ENCODE data around the gene NIT1.
A peak's percentile ranks its signal among the peaks of the same experiment; 100 is the strongest.
"Not testable (repeated sequence)": the region's sequence is repeated elsewhere in the genome, so short reads cannot be mapped to it uniquely, and the experiment has no call there.

Gene NIT1

DNA sequence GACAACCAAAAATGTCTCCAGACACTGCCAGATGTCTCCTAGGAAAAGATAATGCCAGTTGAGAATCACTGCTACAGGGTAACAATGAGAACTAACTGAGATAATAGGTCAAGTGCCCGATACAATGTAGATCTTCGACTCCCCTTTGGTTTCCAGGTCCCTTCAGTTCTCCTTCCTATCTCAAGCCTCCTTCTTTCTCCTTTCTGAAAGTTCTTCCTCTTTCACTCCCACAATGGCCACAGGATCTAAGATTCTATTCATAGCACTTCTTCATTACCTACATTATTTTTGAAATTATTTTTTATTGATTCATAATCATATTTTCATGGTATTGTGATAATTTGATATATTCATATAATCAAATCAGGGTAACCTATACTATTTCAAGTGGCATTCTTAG lies 6.4 kb upstream of the NIT1 start:
- DNase-seq (ENCODE audit: low read depth, low spot score): no peak

DNA sequence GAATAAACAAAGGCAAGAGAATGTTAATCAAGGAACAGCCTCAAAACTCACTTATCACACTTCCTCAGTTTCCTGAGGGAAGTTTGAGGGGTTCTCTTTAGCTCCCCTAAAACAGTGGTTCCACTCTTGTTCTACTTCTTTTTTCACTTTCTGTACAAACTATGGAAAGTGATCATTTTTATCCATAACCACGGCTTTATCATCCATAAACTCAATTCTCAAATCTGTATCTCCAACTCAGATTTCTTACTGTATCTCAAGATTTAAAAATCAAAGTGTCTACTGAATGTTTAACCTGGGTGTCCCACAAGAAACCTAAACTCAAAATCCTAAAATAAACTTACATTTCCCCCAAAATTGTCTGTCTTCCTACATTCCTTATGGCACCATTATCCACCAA lies 4.0 kb upstream of the NIT1 start:
- DNase-seq (ENCODE audit: low read depth, low spot score): no peak

DNA sequence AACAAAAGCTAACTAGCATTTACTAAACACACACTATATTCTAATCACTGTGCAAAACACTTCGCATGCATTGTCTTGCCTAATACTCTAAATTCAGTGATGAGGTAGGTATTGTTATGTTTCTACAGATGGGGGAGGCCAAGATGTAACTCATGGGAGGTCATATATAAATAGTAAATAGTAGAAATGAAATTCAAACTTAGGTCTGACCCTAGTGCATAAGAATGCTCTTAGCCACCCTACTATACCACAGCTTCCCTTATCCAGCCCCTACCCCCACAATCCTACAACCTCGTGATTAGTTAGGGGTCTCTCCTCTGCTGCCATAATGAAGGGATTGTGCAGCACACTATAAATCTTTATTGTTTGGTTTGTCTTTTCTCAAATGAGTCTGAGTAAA lies 3.3 kb upstream of the NIT1 start:
- no peak for DNase-seq (ENCODE audit: low read depth, low spot score)

DNA sequence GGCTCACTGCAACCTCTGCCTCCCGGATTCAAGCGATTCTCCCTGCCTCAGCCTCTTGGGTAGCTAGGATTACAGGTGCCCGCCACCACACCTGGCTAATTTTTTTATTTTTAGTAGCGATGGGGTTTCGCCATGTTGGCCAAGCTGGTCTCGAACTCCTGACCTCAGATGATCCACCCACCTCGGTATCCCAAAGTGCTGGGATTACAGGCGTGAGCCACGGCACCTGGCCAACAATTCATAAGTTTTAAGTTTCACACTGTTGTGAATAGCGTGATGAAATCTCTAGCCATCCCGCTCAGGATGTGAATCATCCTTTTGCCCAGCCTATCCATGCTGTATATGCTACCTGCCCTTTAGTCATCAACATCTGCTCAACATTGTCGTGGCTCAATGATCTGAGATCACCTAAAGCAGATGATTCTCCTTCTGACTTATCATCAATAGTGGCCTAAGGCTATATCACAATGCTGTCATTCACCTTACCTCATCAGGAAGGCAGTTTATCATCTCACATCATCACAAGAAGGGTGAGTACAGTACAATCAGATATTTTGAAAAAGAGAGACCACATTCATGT lies 2.7 kb upstream of the NIT1 start:
- DNase-seq (ENCODE audit: low read depth, low spot score): peak; percentile 51

DNA sequence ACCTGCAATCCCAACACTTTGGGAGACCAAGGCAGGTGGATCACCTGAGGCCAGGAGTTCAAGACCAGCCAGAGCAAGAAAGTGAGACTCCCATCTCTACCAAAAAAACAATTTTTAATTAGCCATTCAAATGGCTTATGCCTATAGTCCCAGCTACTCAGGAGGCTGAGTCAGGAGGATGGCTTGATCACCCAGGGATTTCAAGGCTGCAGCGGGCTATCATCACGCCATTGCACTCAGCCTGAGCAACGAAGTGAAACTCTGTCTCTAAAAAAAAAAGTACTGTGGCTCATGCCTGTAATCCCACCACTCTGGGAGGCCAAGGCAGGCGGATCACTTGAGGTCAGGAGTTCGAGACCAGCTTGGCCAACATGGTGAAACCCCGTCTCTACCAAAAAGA lies 1.9 kb upstream of the NIT1 start:
- not testable (repeated sequence) for DNase-seq (ENCODE audit: low read depth, low spot score)

DNA sequence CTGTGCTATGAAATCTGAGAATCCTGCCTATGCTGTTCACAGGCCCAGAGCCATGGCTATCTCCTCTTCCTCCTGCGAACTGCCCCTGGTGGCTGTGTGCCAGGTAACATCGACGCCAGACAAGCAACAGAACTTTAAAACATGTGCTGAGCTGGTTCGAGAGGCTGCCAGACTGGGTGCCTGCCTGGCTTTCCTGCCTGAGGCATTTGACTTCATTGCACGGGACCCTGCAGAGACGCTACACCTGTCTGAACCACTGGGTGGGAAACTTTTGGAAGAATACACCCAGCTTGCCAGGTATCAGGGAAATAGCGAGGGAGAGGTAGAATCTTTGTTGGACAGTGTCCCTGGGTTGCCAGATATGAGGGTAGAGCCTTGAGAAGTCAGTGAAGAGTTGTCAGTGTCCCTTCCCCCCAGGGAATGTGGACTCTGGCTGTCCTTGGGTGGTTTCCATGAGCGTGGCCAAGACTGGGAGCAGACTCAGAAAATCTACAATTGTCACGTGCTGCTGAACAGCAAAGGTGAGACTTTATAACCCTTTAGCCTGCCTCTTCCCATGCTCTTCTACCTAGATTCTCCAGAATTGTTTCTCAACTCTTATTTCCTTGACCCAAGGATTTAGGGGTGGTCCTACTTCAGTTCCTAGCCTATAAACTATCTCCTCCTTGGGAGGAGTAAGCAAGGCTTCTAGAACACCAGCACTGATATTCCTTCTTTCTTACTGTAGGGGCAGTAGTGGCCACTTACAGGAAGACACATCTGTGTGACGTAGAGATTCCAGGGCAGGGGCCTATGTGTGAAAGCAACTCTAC lies 1.4 kb downstream of the NIT1 start:
- DNase-seq (ENCODE audit: low read depth, low spot score): peak; percentile 62

DNA sequence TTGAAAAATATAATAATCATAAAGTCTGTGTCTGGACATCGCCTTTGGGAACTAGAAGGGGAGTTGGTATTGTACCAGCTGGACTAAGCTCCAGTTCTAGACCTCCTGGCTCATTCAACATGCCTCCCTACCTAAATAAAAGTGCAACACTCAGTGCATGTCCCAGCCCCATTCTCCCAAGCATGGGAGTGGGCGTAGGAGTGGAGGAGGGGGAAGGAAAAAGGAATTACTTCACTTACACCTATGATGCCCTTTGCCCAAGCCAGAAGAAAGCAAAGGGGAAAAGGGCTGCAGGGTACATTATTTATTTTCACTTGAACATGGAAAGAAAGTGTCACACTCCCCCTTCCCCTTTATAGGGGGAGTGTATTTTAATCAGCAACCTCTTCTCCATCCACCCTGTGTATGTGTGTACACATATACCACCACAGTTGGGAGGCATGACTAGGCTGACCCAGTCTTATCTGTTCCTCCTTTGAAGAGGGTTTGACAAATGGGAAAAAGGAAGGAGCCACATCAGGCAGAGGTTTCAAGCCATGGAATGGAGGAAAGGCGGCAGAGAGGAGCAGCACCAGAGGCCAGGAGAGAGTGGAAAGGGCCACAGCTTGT lies 3.2 kb downstream of the NIT1 start:
- DNase-seq (ENCODE audit: low read depth, low spot score): no peak

DNA sequence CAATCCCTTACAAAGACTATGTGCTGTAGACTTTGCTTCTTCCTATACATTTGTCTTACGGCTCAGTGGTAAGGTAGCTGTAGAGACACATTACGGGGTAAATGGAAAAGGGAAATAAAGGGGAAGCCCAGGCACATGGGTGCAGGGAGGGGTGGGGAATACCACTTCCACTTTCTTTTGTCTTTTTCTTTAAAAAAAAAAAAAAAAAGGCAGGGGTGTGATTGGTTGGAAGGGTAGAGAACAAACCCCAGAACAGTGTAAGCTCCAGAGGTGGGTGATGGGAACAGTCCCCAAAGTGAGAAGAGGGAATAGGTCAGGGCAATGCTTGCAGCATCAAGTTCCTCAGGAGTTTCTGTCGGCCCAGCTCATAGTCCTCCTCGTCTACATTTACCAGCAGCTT lies 3.9 kb downstream of the NIT1 start:
- no peak for DNase-seq (ENCODE audit: low read depth, low spot score)

DNA sequence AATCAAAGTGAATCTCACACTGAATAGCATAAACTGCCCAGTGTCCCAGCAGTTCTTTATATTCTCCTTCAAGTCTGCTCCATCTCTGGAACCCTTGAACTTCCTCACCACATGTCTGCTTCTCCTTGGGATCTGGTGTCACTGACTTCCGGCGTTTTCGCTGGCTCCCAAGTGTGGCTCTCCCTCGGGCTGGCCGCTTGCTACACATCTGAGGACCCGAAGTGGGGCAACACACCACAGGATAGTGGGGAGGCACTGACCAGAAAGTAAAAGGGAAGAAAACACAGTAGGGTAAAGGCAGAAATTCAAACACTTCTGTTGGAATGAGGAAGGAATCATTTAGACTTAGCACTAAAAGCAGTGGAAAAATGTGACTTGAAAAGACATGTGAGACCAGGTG lies 5.1 kb downstream of the NIT1 start:
- no peak for DNase-seq (ENCODE audit: low read depth, low spot score)

DNA sequence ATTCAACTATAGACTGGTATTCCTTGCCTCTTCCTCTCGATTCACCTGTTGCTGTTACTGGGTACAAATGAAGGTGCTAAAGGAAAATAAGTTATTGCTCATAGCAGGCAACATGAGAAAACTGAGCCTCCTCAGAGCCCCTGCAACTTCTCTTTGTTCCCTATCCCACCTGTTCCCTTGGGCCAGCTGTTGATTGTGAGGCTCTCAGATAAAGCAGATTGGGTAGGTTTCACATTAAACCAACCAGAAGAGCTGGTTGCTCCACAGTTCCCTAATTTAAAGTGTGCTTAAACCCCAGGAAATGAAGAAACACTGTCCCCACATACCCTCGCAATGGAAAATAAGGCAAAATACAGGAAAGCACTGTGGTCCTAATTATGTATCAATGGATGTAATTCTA lies 9.7 kb downstream of the NIT1 start:
- no peak for DNase-seq (ENCODE audit: low read depth, low spot score)

DNA sequence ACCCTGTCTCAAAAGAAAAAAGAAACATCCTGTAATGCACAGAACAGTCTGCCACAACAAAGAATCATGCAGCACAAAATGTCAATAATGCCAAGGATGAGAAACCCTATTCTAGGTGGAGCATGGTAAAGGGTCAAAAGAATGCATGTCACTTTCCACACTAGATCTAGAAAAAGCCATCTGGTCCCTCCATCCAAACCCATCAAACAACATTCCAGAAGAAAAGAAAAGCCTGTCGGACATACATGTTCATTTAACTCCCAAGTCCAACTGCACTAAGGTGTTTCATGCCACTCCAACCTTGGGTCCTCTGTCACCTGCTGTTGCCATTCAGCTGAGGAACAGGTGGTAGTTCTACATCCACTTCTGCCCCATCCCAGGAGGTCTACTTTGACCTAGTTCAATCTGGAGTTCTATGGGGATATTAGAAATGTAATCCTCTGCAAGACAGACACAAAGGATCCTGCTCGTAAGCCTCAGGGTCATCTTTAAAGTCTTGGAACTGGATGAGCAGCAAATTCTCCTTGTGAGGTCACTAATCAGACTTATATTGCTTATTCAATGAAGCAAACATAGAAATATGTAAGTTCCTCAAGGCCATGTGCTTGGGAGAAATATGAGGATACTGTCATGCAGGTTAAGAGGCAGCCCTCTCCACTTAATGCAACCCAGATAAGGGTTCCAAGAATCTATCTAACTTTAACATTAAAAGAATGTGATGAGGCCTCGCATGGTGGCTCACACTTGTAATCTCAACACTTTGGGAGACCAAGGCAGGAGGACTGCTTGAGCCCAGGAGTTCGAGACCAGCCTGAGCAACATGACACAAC lies 10.9 kb downstream of the NIT1 start:
- no peak for DNase-seq (ENCODE audit: low read depth, low spot score)

DNA sequence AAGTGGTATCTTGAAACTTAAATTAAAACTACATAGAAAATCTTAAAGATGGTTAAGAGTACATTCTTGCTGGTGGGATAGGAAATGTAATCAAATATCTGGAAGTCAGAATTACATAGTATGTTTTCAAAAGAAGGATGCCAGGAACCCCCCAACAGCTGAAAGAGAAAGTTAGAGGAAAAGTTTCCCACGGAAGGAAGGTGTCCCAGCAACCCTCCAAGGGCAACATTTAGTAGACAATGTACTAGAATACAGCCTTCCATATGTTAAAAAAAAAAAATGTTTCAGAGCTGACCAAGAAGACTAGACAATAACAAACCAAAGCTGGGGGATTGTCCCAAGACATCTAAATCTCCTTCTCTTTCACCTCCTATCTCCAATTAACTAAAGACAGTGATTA lies 12.4 kb downstream of the NIT1 start:
- DNase-seq (ENCODE audit: low read depth, low spot score): no peak

DNA sequence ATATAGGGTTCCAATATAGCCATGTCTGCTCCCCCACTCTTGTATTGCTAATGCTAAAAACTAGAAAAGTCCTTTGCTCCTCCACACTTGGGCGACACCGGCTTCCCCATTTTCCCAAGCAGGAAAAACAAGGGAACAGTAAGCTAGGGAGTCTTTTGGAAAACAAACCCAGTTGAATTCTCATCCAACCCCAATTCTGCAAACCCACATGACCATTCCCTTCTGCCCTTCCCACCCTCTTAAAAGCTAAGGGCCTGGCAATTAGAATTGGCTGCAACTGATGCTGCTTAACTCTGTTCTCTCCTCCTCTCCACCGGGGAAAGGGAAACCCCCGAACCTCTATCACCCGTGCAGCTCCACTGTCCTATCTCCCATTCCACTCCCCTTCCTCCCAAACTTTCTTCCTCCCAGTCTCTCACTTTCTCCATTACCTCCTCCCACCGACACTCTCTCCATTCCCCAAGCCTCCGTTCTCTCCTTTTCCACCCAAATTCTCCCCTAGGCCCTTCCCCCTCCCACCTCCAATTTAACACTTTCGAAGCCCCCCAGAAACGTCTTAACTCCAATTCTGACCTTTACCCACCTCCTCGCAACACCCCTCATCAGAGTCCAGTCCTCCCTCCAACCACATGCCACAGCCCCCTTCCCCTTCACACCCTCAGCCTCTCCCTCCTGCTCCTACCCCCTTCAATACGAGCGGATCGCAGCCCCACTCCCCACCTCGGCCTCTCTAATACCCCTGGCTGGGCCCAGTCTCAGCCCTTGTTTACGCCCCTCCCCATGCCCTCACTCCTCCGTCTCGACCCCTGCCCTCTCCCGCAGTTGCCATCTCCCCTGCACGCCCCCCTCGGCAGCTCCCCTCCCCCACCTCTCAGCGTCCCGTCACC lies 13.9 kb downstream of the NIT1 start:
- DNase-seq (ENCODE audit: low read depth, low spot score): no peak

DNA sequence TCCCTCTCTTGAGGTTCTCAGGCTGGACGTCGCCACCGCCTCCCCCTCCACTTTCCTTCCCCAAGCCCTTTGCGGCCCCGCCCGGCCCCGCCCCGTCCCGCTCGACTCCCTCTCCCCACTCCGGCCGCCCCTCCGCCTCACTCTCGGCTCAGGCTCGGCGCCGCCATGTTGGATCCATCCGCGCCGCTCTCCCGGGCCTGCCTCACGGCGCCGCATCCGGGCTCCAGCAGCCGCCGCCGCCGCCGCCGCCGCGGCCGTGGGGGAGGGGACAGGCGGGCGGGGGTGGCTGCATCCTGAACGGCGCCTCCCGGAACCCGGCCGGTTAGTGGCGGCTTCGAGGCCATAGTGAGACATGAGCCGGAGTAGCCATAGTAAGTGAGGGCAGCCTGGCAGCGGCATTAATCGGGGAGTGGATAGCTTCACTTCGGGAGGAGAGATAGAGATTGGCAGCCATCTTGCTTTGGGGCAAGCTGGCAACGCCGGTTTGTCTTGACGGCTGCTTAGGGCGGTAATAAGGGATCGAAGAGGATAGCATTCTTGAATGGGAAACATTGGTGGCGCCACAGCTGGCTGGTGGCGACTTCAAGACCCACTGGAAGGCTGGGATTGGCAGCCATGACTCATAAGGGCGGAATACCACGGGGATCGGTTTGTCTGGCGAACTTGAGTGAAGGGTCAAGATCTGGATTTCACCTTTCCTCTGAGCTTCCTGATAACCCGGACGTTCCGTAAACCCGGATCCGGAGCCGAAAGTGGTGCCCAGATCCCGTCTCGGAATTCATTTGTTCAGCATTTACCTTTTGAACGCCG lies 14.7 kb downstream of the NIT1 start, which contains the start of gene DEDD:
Gene DEDD, minus strand, starts transcription at position 258 of the 810 bp plus-strand sequence. CDS start 8,205 bp downstream, outside the sequence.
- DNase-seq (ENCODE audit: low read depth, low spot score): peak; percentile 98

DNA sequence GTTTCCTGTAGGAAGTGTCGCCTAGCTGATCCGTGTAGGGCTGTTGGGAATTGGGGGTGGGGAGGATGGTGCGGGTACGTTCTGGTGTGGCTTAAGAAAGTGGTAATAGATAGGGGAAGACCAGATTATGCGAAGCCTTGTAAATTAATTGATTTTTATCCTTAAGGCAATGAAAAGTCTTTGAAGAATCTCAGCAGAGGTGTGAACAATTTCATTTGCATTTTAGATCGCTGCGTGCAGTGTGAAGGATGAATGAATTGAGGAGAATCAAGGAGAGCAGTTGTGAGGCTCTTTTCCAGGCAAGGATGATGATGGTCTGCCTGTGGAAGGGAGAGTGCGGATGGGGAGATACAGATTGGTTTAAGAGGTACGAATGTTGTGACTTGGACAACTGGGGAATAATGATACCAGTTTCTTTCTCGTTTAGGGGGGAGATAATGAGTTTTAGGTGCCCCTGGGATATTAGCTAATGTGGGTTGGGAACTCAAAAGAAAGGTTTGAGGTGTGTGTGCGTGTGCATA lies 15.4 kb downstream of the NIT1 start:
- no peak for DNase-seq (ENCODE audit: low read depth, low spot score)

DNA sequence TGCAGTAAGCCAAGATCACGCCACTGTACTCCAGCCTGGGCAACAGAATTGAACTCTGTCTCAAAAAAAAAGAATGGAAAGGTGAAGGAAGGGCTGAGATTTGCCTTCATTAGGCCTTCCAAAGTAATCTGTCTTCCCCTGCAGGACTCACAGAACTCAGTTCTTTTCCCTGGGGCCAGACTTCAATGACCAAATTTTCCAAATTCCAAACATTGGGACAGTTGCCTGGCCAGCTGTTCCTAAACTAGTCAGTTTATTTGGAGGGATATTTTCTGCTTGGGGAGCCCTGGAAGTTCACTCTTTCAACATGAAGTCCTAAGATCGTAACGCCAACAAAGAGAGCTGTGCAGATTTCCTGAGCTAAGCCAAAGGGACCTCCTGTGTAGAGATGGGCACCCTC lies 20.0 kb downstream of the NIT1 start:
- no peak for DNase-seq (ENCODE audit: low read depth, low spot score)

DNA sequence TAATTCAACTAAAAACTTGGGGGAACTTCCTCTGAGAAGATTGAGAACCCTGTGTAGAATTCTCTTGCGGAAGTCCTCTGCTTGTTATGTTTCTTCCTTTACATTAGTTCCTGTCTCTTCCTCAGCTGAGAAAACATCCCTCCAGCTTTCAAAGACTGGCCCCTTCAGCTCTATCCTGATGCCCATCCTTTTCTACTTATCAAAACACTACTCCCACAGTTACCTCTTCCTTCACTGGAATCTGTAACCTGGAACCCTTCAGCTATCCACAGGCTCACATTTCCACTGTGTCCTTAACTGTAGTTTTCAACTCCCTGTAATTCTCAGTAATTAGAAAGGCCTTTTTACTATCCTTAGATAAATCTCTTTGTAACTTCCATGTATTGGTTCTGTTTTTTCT lies 20.5 kb downstream of the NIT1 start:
- no peak for DNase-seq (ENCODE audit: low read depth, low spot score)

DNA sequence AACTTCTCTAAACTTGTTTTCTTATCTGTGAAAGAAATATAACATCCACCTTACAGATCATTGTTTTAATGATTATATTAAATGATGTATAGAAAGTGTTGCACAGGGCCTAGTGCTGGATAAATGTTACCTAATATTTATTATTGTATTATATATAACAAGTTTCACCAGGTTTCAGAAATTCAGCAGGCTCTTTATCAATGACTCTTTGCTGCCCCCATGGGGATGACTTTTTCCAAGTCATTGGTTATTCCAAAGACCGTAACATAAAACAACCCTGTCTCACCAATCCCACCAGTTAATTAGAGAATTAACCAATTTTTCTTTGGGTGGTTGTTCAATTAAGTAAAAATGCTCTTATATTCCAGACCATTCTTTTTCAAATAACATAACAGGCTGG lies 21.9 kb downstream of the NIT1 start:
- peak; percentile 51 for DNase-seq (ENCODE audit: low read depth, low spot score)

DNA sequence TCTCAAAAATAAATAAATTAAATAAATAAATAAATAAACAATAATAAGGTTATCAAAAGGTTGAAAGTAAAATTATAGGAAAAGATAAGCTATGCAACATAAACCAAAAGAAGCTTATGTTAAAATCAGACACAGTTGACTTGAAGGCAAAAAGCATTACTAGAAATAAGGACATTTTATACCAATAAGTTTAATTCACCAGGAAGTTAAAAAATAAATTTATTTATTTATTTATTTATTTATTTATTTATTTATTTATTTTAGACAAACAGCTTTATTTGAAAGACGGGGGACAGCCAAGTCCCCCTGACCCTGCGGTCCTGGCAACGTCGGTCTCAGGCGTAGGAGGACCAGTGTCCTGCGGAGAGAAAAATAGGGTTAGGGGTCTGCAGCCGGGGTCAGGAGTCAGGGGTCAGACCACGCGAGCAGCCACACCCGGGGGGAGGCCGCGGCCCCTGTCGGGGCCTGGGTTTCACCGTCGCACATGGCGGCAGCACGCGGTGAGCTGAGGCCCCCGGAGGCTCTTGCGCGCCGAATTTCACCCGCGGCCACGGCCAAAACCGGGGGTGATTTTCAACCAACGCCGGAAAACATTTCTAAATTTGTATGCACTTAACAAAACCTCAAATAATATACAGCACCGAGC lies 23.0 kb downstream of the NIT1 start:
- no peak for DNase-seq (ENCODE audit: low read depth, low spot score)

DNA sequence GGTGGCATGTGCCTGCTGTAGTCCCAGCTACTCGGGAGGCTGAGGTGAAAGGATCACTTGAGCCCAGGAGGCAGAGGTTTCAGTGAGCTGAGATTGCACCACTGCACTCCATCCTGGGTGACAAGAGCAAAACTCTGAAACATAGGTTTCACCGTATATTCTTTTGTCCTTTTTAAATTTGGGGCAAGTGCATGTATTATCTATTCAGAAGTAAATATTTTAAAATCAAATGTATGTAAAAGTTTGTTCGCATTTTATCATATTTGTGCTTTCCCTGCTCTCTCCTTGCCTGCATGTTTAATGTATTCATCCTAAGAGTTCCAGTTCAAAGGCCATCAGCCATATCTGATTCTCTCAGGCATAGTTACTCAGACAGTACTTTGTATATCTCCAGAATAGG lies 27.9 kb downstream of the NIT1 start:
- DNase-seq (ENCODE audit: low read depth, low spot score): no peak
